Esophagus squamous epithelium (tissue), 5 donors: ENCODE results near the gene MAP4K4. TPM values are rescaled to one million over a fixed set of nuclear protein-coding genes. Genes with fewer than 3 reads are reported as not detected.

Source experiments
- DNase-seq: peaks from one replicate; lab custom pipeline; 2025; lab: John Stamatoyannopoulos, UW
- H3K27ac ChIP-seq, 4 donors: fragments of 200-600 bp; sonication (generic); one replicate each; pipeline ENCODE4 v1.5.1; 2016 to 2019; ENCODE audit warnings: mild to moderate bottlenecking in 1 of 4
- H3K27me3 ChIP-seq, 4 donors: fragments of 200-600 bp; sonication (generic); 1 replicate in 3 of 4; 2 replicates in 1 of 4; pipeline versions ENCODE4 v1.5.1 to v1.6.0; 2017 to 2021; ENCODE audit warnings: antibody characterized with exemption in 1 of 4
- H3K36me3 ChIP-seq, 3 donors: fragments of 200-600 bp; sonication (generic); one replicate each; pipeline ENCODE4 v1.5.1; 2016 to 2019
- H3K4me1 ChIP-seq, 3 donors: fragments of 200-600 bp; sonication (generic); one replicate each; pipeline ENCODE4 v1.5.1; 2017 to 2019
- H3K4me3 ChIP-seq, 4 donors: fragments of 200-600 bp; sonication (generic); 1 replicate in 3 of 4; 2 replicates in 1 of 4; pipeline ENCODE4 v1.5.1; 2016 to 2019; ENCODE audit warnings: mild to moderate bottlenecking in 2 of 4, moderate library complexity in 1 of 4
- H3K9me3 ChIP-seq, 3 donors: fragments of 200-600 bp; sonication (generic); one replicate each; pipeline ENCODE4 v1.5.1; 2016 to 2019
- CTCF ChIP-seq, 6 experiments: fragments of 450-650 bp in 4 of 6; fragments of 200-600 bp in 2 of 6; sonication (generic) in 2 of 6; IDR thresholded peaks; one replicate each; pipeline ENCODE4 v1.5.1; 2016 to 2019; ENCODE audit warnings: antibody characterized with exemption in 6 of 6, mild to moderate bottlenecking in 4 of 6, moderate library complexity in 4 of 6
- POLR2A ChIP-seq, 4 donors: fragments of 450-650 bp; IDR thresholded peaks; one replicate each; pipeline ENCODE4 v1.6.1; 2017; ENCODE audit warnings: antibody characterized with exemption in 4 of 4, mild to moderate bottlenecking in 4 of 4, moderate library complexity in 3 of 4
- whole genome bisulfite sequencing, 2 donors: methylation state at CpG; one replicate each; pipeline ENCODE4 v1.1.5; 2018; 5-methylcytosine and 5-hydroxymethylcytosine counted together
- intact Hi-C: fragments of 100-400 bp; cut with DNase I; formaldehyde crosslinking; loops from one replicate; pipeline ENCODE4 v1.15.0; 2022
- total RNA-seq, 4 donors: library from RNA; depleted of rRNA; stranded (reverse); fragments of >200 nt; gene quantifications; one replicate each; pipeline ENCODE4 v1.1.0, GENCODE V29; 2016
- donor health status: DM: yes; HTN: yes; CAD: no.

Gene MAP4K4
- total RNA-seq, 4 donors from 2014 or later, result 46.0 to 121 (median 53.9) TPM

- no peak for DNase-seq
- no peak overlapping the region for H3K4me3 ChIP-seq
- no peaks in the 10 kb centered on the region for H3K9me3 ChIP-seq
- no peak for TF ChIP-seq POLR2A (IDR thresholded peaks at IDR 0.05)
- TF ChIP-seq CTCF (IDR thresholded peaks at IDR 0.05), result no peak
- H3K27me3 ChIP-seq, result no peaks in the 10 kb centered on the region
- H3K36me3 ChIP-seq, result no peaks in the 10 kb centered on the region
- no peak overlapping the region for H3K27ac ChIP-seq
- intact Hi-C loops, result no loop called here
- no peaks in the 10 kb centered on the region for H3K4me1 ChIP-seq
Observed at GRCh38 chr2:101658387-101658786, 39.1 kb upstream of the MAP4K4 start.

- intact Hi-C loops, result no loop called here
- no peaks in the 10 kb centered on the region for H3K4me1 ChIP-seq
- TF ChIP-seq CTCF (IDR thresholded peaks at IDR 0.05) (no peak), POLR2A (IDR thresholded peaks at IDR 0.05) (no peak)
- no peaks in the 10 kb centered on the region for H3K27me3 ChIP-seq
- DNase-seq, result no peak
- H3K36me3 ChIP-seq, result no peaks in the 10 kb centered on the region
- H3K27ac ChIP-seq, result no peak overlapping the region
- H3K9me3 ChIP-seq, result no peaks in the 10 kb centered on the region
- WGBS, 2 donors, result 63 to 80% methylated on average over 2 to 10 of the region's 10 CpGs
- no peak overlapping the region for H3K4me3 ChIP-seq
Observed at GRCh38 chr2:101665312-101665711, 32.2 kb upstream of the MAP4K4 start.

- no peaks in the 10 kb centered on the region for H3K4me1 ChIP-seq
- TF ChIP-seq CTCF (IDR thresholded peaks at IDR 0.05) (no peak), POLR2A (IDR thresholded peaks at IDR 0.05) (no peak)
- intact Hi-C loops, result no loop called here
- no peak overlapping the region for H3K4me3 ChIP-seq
- no peak overlapping the region for H3K27ac ChIP-seq
- H3K36me3 ChIP-seq, result no peaks in the 10 kb centered on the region
- no peak for DNase-seq
- H3K27me3 ChIP-seq, result no peaks in the 10 kb centered on the region
- H3K9me3 ChIP-seq, result peaks cover 0 to 8% (median 8%) of the 10 kb centered on the region in 3 donors
- WGBS, 2 donors, result 79 to 100% methylated on average over 1 of the region's 1 CpG
Observed at GRCh38 chr2:101667823-101668222, 29.7 kb upstream of the MAP4K4 start.

GRCh38 chr2:101672047-101672446 is 25.5 kb upstream of the MAP4K4 start:
- no peak overlapping the region for H3K4me3 ChIP-seq
- no peaks in the 10 kb centered on the region for H3K4me1 ChIP-seq
- H3K27ac ChIP-seq, result no peak overlapping the region
- no peak for DNase-seq
- no peaks in the 10 kb centered on the region for H3K27me3 ChIP-seq
- intact Hi-C loops, result no loop called here
- no peaks in the 10 kb centered on the region for H3K36me3 ChIP-seq
- 46 to 67% methylated on average over 2 of the region's 2 CpGs for WGBS, 2 donors
- TF ChIP-seq CTCF (IDR thresholded peaks at IDR 0.05), result no peak
- TF ChIP-seq POLR2A (IDR thresholded peaks at IDR 0.05), result no peak
- H3K9me3 ChIP-seq, result peaks cover 0 to 8% (median 8%) of the 10 kb centered on the region in 3 donors

GRCh38 chr2:101673920-101674319 is 23.6 kb upstream of the MAP4K4 start:
- H3K4me1 ChIP-seq, result no peaks in the 10 kb centered on the region
- H3K9me3 ChIP-seq, result peaks cover 0 to 8% (median 8%) of the 10 kb centered on the region in 3 donors
- no peak overlapping the region for H3K4me3 ChIP-seq
- H3K36me3 ChIP-seq, result no peaks in the 10 kb centered on the region
- intact Hi-C loops, result no loop called here
- no peak for DNase-seq
- H3K27ac ChIP-seq, result no peak overlapping the region
- WGBS, 2 donors, result 96 to 98% methylated on average over 5 of the region's 5 CpGs
- no peaks in the 10 kb centered on the region for H3K27me3 ChIP-seq
- TF ChIP-seq CTCF (IDR thresholded peaks at IDR 0.05) (no peak), POLR2A (IDR thresholded peaks at IDR 0.05) (no peak)
